Measurements from ENCODE around the gene NCR1.
"Not testable (repeated sequence)": the region's sequence is repeated elsewhere in the genome, so short reads cannot be mapped to it uniquely, and the experiment has no call there.

GRCh38 chr19:54953345-54953713, 47.4 kb downstream of the NCR1 start:
- not testable (repeated sequence) for TF ChIP-seq EZH2 (IDR thresholded peaks at IDR 0.05; ENCODE audit: borderline replicate concordance, insufficient read depth, low read length, poor library complexity, severe bottlenecking); TAF1 (IDR thresholded peaks at IDR 0.05; ENCODE audit: low read depth); CTCF (IDR thresholded peaks at IDR 0.05; ENCODE audit: poor library complexity, severe bottlenecking); RAD21 (conservative IDR thresholded peaks at IDR 0.05); POLR2AphosphoS5 (IDR thresholded peaks at IDR 0.05); EP300 (conservative IDR thresholded peaks at IDR 0.05; ENCODE audit: poor library complexity, severe bottlenecking)
- TF ChIP-seq, protein P1, sequence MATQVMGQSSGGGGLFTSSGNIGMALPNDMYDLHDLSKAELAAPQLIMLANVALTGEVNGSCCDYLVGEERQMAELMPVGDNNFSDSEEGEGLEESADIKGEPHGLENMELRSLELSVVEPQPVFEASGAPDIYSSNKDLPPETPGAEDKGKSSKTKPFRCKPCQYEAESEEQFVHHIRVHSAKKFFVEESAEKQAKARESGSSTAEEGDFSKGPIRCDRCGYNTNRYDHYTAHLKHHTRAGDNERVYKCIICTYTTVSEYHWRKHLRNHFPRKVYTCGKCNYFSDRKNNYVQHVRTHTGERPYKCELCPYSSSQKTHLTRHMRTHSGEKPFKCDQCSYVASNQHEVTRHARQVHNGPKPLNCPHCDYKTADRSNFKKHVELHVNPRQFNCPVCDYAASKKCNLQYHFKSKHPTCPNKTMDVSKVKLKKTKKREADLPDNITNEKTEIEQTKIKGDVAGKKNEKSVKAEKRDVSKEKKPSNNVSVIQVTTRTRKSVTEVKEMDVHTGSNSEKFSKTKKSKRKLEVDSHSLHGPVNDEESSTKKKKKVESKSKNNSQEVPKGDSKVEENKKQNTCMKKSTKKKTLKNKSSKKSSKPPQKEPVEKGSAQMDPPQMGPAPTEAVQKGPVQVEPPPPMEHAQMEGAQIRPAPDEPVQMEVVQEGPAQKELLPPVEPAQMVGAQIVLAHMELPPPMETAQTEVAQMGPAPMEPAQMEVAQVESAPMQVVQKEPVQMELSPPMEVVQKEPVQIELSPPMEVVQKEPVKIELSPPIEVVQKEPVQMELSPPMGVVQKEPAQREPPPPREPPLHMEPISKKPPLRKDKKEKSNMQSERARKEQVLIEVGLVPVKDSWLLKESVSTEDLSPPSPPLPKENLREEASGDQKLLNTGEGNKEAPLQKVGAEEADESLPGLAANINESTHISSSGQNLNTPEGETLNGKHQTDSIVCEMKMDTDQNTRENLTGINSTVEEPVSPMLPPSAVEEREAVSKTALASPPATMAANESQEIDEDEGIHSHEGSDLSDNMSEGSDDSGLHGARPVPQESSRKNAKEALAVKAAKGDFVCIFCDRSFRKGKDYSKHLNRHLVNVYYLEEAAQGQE (IDR thresholded peaks at IDR 0.05; ENCODE audit: borderline replicate concordance), result not testable (repeated sequence)
